AG09309 (cell line): ENCODE results near the gene ATP5ME.
"Not testable (repeated sequence)": the region's sequence is repeated elsewhere in the genome, so short reads cannot be mapped to it uniquely, and the experiment has no call there.

Experiments
- DNase-seq: peaks from one replicate; pipeline ENCODE4 v3.0.0-alpha.2; 2010; ENCODE audit warnings: low read depth
- H3K4me3 ChIP-seq: 2 replicates; pipeline ENCODE4 v1.5.1; 2011; ENCODE audit warnings: mild to moderate bottlenecking, low read depth, low read length, moderate library complexity; ENCODE audit not compliant: control insufficient read depth
- CTCF ChIP-seq: IDR thresholded peaks from 2 replicates; pipeline ENCODE4 v1.5.1; 2011; ENCODE audit warnings: mild to moderate bottlenecking, low read depth, low read length, inconsistent platforms; ENCODE audit not compliant: insufficient read depth, control insufficient read depth; ENCODE audit errors: missing control alignments

Gene ATP5ME

GRCh38 chr4:704198-704891 lies 30.3 kb upstream of the ATP5ME start:
- no peak for DNase-seq
- no peak overlapping the region for H3K4me3 ChIP-seq
- TF ChIP-seq CTCF = no peak

GRCh38 chr4:703336-704197 lies 29.5 kb upstream of the ATP5ME start:
- no peak overlapping the region for H3K4me3 ChIP-seq
- TF ChIP-seq CTCF = no peak
- no peak for DNase-seq

- TF ChIP-seq CTCF = no peak
- DNase-seq = no peak
- no peak overlapping the region for H3K4me3 ChIP-seq
Observed at GRCh38 chr4:702618-703048, 28.6 kb upstream of the ATP5ME start.

GRCh38 chr4:700587-701264 lies 26.6 kb upstream of the ATP5ME start:
- no peak for DNase-seq
- H3K4me3 ChIP-seq = no peak overlapping the region
- no peak for TF ChIP-seq CTCF

- no peak for TF ChIP-seq CTCF
- no peak for DNase-seq
- H3K4me3 ChIP-seq = no peak overlapping the region
Observed at GRCh38 chr4:699816-700580, 25.9 kb upstream of the ATP5ME start.

- H3K4me3 ChIP-seq, DNase-seq: not testable (repeated sequence)
Observed at GRCh38 chr4:694341-694940, 20.4 kb upstream of the ATP5ME start.
